Lower lobe of right lung (tissue), 2 donors: ENCODE measurements around the gene HIBADH. TPM values are rescaled to one million over a fixed set of nuclear protein-coding genes. Genes with fewer than 3 reads are reported as not detected.
A peak's percentile ranks its signal among the peaks of the same experiment; 100 is the strongest.
"Not testable (repeated sequence)": the region's sequence is repeated elsewhere in the genome, so short reads cannot be mapped to it uniquely, and the experiment has no call there.

ENCODE experiments used
- ATAC-seq, 2 donors: fragments of 200-7000 bp; cut with Tn5 transposase; one replicate each; pipeline ENCODE4 v1.9.1; 2020 to 2022; ENCODE audit warnings: mild to moderate bottlenecking in 2 of 2, moderate library complexity in 2 of 2
- DNase-seq: peaks from one replicate; pipeline ENCODE4 v3.0.0-alpha.2; 2020
- H3K27ac ChIP-seq: fragments of 200-600 bp; one replicate; pipeline ENCODE4 v1.8.0; 2022
- H3K27me3 ChIP-seq: fragments of 200-600 bp; one replicate; pipeline ENCODE4 v1.8.0; 2022; ENCODE audit warnings: low read depth
- H3K36me3 ChIP-seq: fragments of 200-600 bp; one replicate; pipeline ENCODE4 v1.8.0; 2022; ENCODE audit warnings: mild to moderate bottlenecking
- H3K4me1 ChIP-seq: fragments of 200-600 bp; one replicate; pipeline ENCODE4 v1.8.0; 2022
- H3K4me3 ChIP-seq: fragments of 200-600 bp; one replicate; pipeline ENCODE4 v1.8.0; 2022; ENCODE audit warnings: mild to moderate bottlenecking
- H3K9me3 ChIP-seq: fragments of 200-600 bp; one replicate; pipeline ENCODE4 v1.8.0; 2022
- intact Hi-C: fragments of 100-400 bp; cut with DNase I; formaldehyde crosslinking; loops from one replicate; pipeline ENCODE4 v1.11.0; 2022
- total RNA-seq: library from RNA; stranded (reverse); fragmentation: NEBNext Ultra II Directional; extraction: Animal tissue kit (Norgen Biotek cat#: 25700); gene quantifications from one replicate; pipeline ENCODE4 v1.2.1, GENCODE V29; 2021
- TF ChIP-seq, protein P1 (sequence below): fragments of 200-600 bp; IDR thresholded peaks from one replicate; pipeline ENCODE4 v1.8.0; 2022; ENCODE audit warnings: antibody characterized with exemption, mild to moderate bottlenecking
- donor health status: DM: no; HTN: yes; CAD: no; lungs with severe emphysema.

HIBADH gene
- total RNA-seq, 1 donor from 2014 or later = 27.1 TPM

DNA sequence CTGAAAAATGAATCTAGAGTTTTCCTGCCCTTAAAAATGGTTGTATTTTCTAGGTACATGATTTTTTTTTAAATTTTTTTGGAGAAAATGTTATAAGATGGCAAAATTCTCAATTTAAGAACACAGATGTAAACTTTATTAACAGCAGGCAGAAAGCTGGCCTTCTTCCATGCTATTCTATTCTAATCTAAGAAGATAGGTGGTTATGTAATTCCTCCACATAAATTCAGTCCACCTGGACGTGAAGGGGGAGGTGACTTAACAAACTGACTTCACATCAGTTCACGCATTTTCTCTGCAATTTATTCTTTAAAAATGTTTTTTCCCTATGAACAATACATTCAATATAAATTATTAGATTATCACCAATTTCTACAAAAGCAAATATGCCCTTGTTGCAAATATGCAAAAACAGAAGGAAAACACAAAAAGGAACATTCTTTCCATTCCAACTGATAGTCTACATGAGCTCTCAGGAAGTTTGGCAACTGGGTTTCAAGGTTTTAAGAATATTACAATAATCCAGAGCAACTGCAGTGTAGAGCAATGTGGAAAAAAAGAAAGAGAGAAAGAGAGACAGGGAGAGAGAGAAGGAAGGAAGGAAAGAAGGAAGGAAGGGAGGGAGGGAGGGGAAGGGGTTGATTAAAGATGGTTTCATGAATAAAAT lies 76.8 kb downstream of the HIBADH start:
- H3K27ac ChIP-seq = no peak overlapping the region
- DNase-seq = no peak
- H3K4me3 ChIP-seq = no peak overlapping the region
- intact Hi-C loops = no loop called here
- no peaks in the 10 kb centered on the region for H3K27me3 ChIP-seq
- H3K36me3 ChIP-seq = no peaks in the 10 kb centered on the region
- no peaks in the 10 kb centered on the region for H3K4me1 ChIP-seq
- no peaks in the 10 kb centered on the region for H3K9me3 ChIP-seq
- no peak for ATAC-seq
- TF ChIP-seq, protein P1, sequence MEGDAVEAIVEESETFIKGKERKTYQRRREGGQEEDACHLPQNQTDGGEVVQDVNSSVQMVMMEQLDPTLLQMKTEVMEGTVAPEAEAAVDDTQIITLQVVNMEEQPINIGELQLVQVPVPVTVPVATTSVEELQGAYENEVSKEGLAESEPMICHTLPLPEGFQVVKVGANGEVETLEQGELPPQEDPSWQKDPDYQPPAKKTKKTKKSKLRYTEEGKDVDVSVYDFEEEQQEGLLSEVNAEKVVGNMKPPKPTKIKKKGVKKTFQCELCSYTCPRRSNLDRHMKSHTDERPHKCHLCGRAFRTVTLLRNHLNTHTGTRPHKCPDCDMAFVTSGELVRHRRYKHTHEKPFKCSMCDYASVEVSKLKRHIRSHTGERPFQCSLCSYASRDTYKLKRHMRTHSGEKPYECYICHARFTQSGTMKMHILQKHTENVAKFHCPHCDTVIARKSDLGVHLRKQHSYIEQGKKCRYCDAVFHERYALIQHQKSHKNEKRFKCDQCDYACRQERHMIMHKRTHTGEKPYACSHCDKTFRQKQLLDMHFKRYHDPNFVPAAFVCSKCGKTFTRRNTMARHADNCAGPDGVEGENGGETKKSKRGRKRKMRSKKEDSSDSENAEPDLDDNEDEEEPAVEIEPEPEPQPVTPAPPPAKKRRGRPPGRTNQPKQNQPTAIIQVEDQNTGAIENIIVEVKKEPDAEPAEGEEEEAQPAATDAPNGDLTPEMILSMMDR = no peak

DNA sequence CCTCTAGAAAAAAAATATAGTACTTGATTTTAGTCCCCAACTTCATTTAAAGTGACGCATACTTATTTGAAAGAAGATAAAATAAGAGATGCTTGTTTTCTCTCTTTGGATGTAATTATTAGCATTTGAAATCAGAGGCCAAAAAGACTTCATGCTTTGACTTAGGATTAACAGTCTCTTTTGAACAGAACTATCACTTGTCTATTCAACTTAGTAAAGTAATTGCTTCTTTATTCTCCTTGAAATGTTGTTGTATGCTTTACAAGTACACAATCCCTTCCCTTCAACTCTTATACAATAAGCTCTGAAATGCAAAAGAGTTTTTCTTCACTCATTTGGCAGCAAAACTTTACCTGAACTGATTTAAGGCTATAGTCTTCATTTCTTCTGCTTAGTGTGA lies 80.8 kb downstream of the HIBADH start:
- H3K27ac ChIP-seq = no peak overlapping the region
- no peaks in the 10 kb centered on the region for H3K9me3 ChIP-seq
- TF ChIP-seq, protein P1 = no peak
- intact Hi-C loops = no loop called here
- no peak for DNase-seq
- H3K4me3 ChIP-seq = no peak overlapping the region
- no peaks in the 10 kb centered on the region for H3K27me3 ChIP-seq
- no peaks in the 10 kb centered on the region for H3K4me1 ChIP-seq
- no peaks in the 10 kb centered on the region for H3K36me3 ChIP-seq
- no peak for ATAC-seq

DNA sequence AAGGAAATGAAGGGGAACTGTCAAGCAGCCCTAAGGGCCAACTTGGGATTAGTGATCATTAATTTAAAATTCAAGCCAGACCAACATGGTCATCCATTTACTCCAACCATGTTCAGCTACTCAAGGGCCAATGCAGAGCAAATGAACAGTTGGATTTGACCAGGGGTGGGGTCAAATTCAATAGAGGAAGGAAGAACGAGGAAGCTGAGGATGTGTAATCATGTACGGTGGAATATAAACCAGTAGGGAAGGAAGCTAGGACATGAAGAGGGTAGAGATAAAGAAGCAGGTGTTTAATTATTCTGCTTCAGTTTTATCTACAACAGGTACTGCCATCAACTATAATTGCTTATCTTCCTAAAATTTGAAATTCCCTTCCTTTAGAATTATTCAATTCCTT lies 81.6 kb downstream of the HIBADH start:
- intact Hi-C loops = no loop called here
- ATAC-seq = no peak
- Histone ChIP-seq H3K27me3 (no peaks in the 10 kb centered on the region), H3K4me3 (no peak overlapping the region), H3K4me1 (no peaks in the 10 kb centered on the region), H3K27ac (no peak overlapping the region), H3K36me3 (no peaks in the 10 kb centered on the region), H3K9me3 (no peaks in the 10 kb centered on the region)
- TF ChIP-seq, protein P1 = no peak
- DNase-seq = no peak

DNA sequence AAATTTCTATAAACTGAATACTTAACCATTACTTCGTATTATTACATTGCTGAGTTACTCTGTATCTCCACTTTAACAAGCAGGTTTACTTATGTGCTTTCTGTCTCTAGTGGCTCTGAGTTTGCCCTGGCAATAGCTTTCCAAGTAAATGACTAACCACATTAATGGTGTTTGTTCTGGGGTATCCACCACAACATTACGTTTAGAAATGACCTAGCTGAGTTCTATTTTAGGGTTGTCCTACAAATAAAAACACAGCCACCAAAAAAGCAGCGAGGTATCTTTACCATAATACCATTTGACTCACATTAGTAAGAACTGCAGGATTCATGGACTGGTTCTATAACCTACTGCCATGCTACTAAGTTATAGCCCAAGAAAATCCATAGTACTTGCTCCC lies 83.1 kb downstream of the HIBADH start:
- TF ChIP-seq, protein P1 = no peak
- ATAC-seq (no peak), DNase-seq (no peak)
- Histone ChIP-seq H3K27ac (no peak overlapping the region), H3K9me3 (no peaks in the 10 kb centered on the region), H3K4me3 (no peak overlapping the region), H3K36me3 (no peaks in the 10 kb centered on the region), H3K4me1 (no peaks in the 10 kb centered on the region), H3K27me3 (no peaks in the 10 kb centered on the region)
- intact Hi-C loops = no loop called here

DNA sequence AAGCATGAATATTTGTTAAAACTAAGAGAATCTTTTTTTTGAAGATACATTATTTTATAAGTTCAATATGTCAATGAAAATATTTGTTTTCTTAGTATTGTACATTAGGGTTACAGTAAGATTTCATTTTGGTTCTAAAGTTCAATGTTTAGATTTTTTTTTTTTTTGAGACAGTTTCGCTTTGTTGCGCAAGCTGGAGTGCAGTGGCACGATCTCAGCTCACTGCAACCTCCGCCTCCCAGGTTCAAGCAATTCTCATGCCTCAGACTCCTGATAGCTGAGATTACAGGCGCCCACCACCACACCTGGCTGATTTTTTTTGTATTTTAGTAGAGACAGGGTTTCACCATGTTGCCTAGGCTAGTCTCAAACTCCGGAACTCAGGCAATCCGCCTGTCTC lies 84.5 kb downstream of the HIBADH start:
- H3K27ac ChIP-seq, H3K36me3 ChIP-seq, ATAC-seq, intact Hi-C loops, H3K9me3 ChIP-seq, H3K4me1 ChIP-seq, H3K27me3 ChIP-seq, DNase-seq, H3K4me3 ChIP-seq: not testable (repeated sequence)

DNA sequence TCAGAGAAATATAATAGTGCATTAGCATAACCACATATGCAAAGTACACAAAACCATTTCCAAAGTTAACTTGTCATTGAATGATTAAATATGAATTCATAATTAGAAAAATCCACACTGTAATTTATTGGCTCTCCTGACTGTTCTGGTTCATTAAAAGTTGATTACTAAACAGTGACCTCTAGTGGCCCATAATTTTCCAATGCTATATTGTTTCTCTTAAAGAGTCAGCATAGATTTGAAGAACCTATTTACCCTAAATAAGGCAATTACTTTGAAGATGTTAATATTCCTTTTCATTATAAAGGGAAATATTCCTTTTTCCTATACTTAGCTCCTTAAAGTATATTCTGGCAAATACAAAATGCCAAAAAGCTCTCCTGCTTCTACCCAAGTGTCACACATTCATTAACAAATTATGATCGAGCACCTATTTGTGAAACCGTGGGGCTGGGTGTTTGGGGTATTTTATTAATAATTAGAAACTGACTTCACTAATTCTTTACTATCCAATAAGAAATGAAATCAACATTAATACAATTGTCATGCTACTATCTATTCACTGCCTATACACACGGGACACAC lies 86.2 kb downstream of the HIBADH start:
- Histone ChIP-seq H3K27ac (no peak overlapping the region), H3K4me1 (no peaks in the 10 kb centered on the region), H3K9me3 (no peaks in the 10 kb centered on the region), H3K36me3 (no peaks in the 10 kb centered on the region), H3K27me3 (no peaks in the 10 kb centered on the region), H3K4me3 (no peak overlapping the region)
- DNase-seq (no peak), ATAC-seq (peak in 1 of 2 donors; percentile 56)
- intact Hi-C loops = no loop called here
- TF ChIP-seq, protein P1 = peak; percentile 69
